Peyer's patch (tissue), 4 donors: ENCODE measurements around the gene ANO2.

ENCODE experiments used
- POLR2A ChIP-seq, 2 donors: fragments of 450-650 bp; IDR thresholded peaks; one replicate each; pipeline ENCODE4 v1.5.1; 2017; ENCODE audit warnings: antibody characterized with exemption in 2 of 2, mild to moderate bottlenecking in 2 of 2, moderate library complexity in 2 of 2
- TF ChIP-seq, protein P1 (sequence below), 6 experiments: fragments of 450-650 bp in 4 of 6; fragments of 200-600 bp in 2 of 6; sonication (generic) in 1 of 6; IDR thresholded peaks; one replicate each; pipeline ENCODE4 v1.5.1; 2017 to 2019; ENCODE audit warnings: antibody characterized with exemption in 6 of 6, mild to moderate bottlenecking in 3 of 6, moderate library complexity in 1 of 6

DNA sequence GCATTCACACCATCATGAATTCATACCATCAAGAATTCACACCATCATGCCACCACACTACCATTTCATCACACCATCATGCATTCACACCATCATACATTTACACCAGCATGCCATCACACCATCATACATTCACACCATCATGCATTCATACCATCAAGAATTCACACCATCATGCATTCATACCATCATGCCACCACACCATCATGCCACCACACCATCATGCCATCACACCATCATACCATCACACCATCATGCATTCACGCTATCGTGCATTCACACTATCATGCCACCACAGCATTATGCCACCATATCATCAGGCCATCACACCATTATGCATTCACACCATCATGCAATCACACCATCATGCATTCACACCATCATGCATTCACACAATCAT is 79.7 kb downstream of the ANO2 start:
- TF ChIP-seq, protein P1, sequence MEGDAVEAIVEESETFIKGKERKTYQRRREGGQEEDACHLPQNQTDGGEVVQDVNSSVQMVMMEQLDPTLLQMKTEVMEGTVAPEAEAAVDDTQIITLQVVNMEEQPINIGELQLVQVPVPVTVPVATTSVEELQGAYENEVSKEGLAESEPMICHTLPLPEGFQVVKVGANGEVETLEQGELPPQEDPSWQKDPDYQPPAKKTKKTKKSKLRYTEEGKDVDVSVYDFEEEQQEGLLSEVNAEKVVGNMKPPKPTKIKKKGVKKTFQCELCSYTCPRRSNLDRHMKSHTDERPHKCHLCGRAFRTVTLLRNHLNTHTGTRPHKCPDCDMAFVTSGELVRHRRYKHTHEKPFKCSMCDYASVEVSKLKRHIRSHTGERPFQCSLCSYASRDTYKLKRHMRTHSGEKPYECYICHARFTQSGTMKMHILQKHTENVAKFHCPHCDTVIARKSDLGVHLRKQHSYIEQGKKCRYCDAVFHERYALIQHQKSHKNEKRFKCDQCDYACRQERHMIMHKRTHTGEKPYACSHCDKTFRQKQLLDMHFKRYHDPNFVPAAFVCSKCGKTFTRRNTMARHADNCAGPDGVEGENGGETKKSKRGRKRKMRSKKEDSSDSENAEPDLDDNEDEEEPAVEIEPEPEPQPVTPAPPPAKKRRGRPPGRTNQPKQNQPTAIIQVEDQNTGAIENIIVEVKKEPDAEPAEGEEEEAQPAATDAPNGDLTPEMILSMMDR (IDR thresholded peaks at IDR 0.05): no peak
- TF ChIP-seq POLR2A (IDR thresholded peaks at IDR 0.05): no peak
